Measurements from ENCODE around the gene FAHD1.
"Not testable (repeated sequence)": the region's sequence is repeated elsewhere in the genome, so short reads cannot be mapped to it uniquely, and the experiment has no call there.

FAHD1 gene

GRCh38 chr16:1790261-1790610 lies 36.8 kb upstream of the FAHD1 start:
- Histone ChIP-seq H3K4me1 (ENCODE audit: control insufficient read depth in 1 of 2, insufficient read depth in 2 of 2, low read length in 2 of 2) (peaks cover 0 to 1% of the 10 kb centered on the region in 2 donors), H3K9me3 (ENCODE audit: control insufficient read depth in 1 of 2, low read length in 2 of 2) (no peaks in the 10 kb centered on the region), H3K4me3 (ENCODE audit: low read depth in 1 of 2, low read length in 2 of 2) (no peak overlapping the region), H3K9ac (ENCODE audit: low read depth in 1 of 2, low read length in 2 of 2) (no peak overlapping the region), H3K27me3 (ENCODE audit: control insufficient read depth in 1 of 2, insufficient read depth in 2 of 2, low read length in 2 of 2) (no peaks in the 10 kb centered on the region), H3K27ac (ENCODE audit: low read depth, low read length) (no peak overlapping the region), H3K36me3 (ENCODE audit: control insufficient read depth in 1 of 2, insufficient read depth in 2 of 2, low read length in 2 of 2) (peaks cover 4 to 36% of the 10 kb centered on the region in 2 donors)

- Histone ChIP-seq H3K36me3 (ENCODE audit: control insufficient read depth in 1 of 2, insufficient read depth in 2 of 2, low read length in 2 of 2) (peaks cover 4 to 34% of the 10 kb centered on the region in 2 donors), H3K9me3 (ENCODE audit: control insufficient read depth in 1 of 2, low read length in 2 of 2) (no peaks in the 10 kb centered on the region), H3K4me1 (ENCODE audit: control insufficient read depth in 1 of 2, insufficient read depth in 2 of 2, low read length in 2 of 2) (no peaks in the 10 kb centered on the region), H3K4me3 (ENCODE audit: low read depth in 1 of 2, low read length in 2 of 2) (no peak overlapping the region), H3K27me3 (ENCODE audit: control insufficient read depth in 1 of 2, insufficient read depth in 2 of 2, low read length in 2 of 2) (no peaks in the 10 kb centered on the region), H3K9ac (ENCODE audit: low read depth in 1 of 2, low read length in 2 of 2) (no peak overlapping the region), H3K27ac (ENCODE audit: low read depth, low read length) (no peak overlapping the region)
These were observed 36.3 kb upstream of the FAHD1 start for GRCh38 chr16:1790611-1791255.

GRCh38 chr16:1791256-1791942 lies 35.6 kb upstream of the FAHD1 start:
- H3K4me3 ChIP-seq (ENCODE audit: low read depth in 1 of 2, low read length in 2 of 2): no peak overlapping the region
- no peak overlapping the region for H3K9ac ChIP-seq (ENCODE audit: low read depth in 1 of 2, low read length in 2 of 2)
- no peaks in the 10 kb centered on the region for H3K4me1 ChIP-seq (ENCODE audit: control insufficient read depth in 1 of 2, insufficient read depth in 2 of 2, low read length in 2 of 2)
- no peaks in the 10 kb centered on the region for H3K9me3 ChIP-seq (ENCODE audit: control insufficient read depth in 1 of 2, low read length in 2 of 2)
- no peaks in the 10 kb centered on the region for H3K27me3 ChIP-seq (ENCODE audit: control insufficient read depth in 1 of 2, insufficient read depth in 2 of 2, low read length in 2 of 2)
- peaks cover 0 to 30% of the 10 kb centered on the region in 2 donors for H3K36me3 ChIP-seq (ENCODE audit: control insufficient read depth in 1 of 2, insufficient read depth in 2 of 2, low read length in 2 of 2)
- H3K27ac ChIP-seq (ENCODE audit: low read depth, low read length): no peak overlapping the region

- H3K4me3 ChIP-seq (ENCODE audit: low read depth in 1 of 2, low read length in 2 of 2): no peak overlapping the region
These were observed 34.8 kb upstream of the FAHD1 start for GRCh38 chr16:1791943-1792812.

GRCh38 chr16:1792836-1793577 lies 34.0 kb upstream of the FAHD1 start:
- no peaks in the 10 kb centered on the region for H3K4me1 ChIP-seq (ENCODE audit: control insufficient read depth in 1 of 2, insufficient read depth in 2 of 2, low read length in 2 of 2)
- no peak overlapping the region for H3K27ac ChIP-seq (ENCODE audit: low read depth, low read length)
- no peaks in the 10 kb centered on the region for H3K27me3 ChIP-seq (ENCODE audit: control insufficient read depth in 1 of 2, insufficient read depth in 2 of 2, low read length in 2 of 2)
- peaks cover 0 to 14% of the 10 kb centered on the region in 2 donors for H3K36me3 ChIP-seq (ENCODE audit: control insufficient read depth in 1 of 2, insufficient read depth in 2 of 2, low read length in 2 of 2)
- H3K4me3 ChIP-seq (ENCODE audit: low read depth in 1 of 2, low read length in 2 of 2): no peak overlapping the region
- H3K9me3 ChIP-seq (ENCODE audit: control insufficient read depth in 1 of 2, low read length in 2 of 2): no peaks in the 10 kb centered on the region
- H3K9ac ChIP-seq (ENCODE audit: low read depth in 1 of 2, low read length in 2 of 2): no peak overlapping the region

More at GRCh38 chr16:1791943-1792812, 34.8 kb upstream of the FAHD1 start:
- no peaks in the 10 kb centered on the region for H3K27me3 ChIP-seq (ENCODE audit: control insufficient read depth in 1 of 2, insufficient read depth in 2 of 2, low read length in 2 of 2)
- H3K27ac ChIP-seq (ENCODE audit: low read depth, low read length): no peak overlapping the region
- H3K9me3 ChIP-seq (ENCODE audit: control insufficient read depth in 1 of 2, low read length in 2 of 2): no peaks in the 10 kb centered on the region
- no peaks in the 10 kb centered on the region for H3K4me1 ChIP-seq (ENCODE audit: control insufficient read depth in 1 of 2, insufficient read depth in 2 of 2, low read length in 2 of 2)
- H3K9ac ChIP-seq (ENCODE audit: low read depth in 1 of 2, low read length in 2 of 2): no peak overlapping the region
- peaks cover 0 to 22% of the 10 kb centered on the region in 2 donors for H3K36me3 ChIP-seq (ENCODE audit: control insufficient read depth in 1 of 2, insufficient read depth in 2 of 2, low read length in 2 of 2)

- Histone ChIP-seq H3K27me3 (ENCODE audit: control insufficient read depth in 1 of 2, insufficient read depth in 2 of 2, low read length in 2 of 2) (no peaks in the 10 kb centered on the region), H3K4me1 (ENCODE audit: control insufficient read depth in 1 of 2, insufficient read depth in 2 of 2, low read length in 2 of 2) (no peaks in the 10 kb centered on the region), H3K36me3 (ENCODE audit: control insufficient read depth in 1 of 2, insufficient read depth in 2 of 2, low read length in 2 of 2) (peaks cover 0 to 8% of the 10 kb centered on the region in 2 donors), H3K9ac (ENCODE audit: low read depth in 1 of 2, low read length in 2 of 2) (no peak within 1 kb of the TSS), H3K4me3 (ENCODE audit: low read depth in 1 of 2, low read length in 2 of 2) (no peak within 1 kb of the TSS), H3K27ac (ENCODE audit: low read depth, low read length) (no peak within 1 kb of the TSS), H3K9me3 (ENCODE audit: control insufficient read depth in 1 of 2, low read length in 2 of 2) (no peaks in the 10 kb centered on the region)
These were observed 33.3 kb upstream of the FAHD1 start, which contains the start of gene IGFALS for GRCh38 chr16:1793578-1794220. TSS of gene IGFALS (minus strand) at chr16:1793705. CDS start at chr16:1793652, 53 bp downstream.

GRCh38 chr16:1794221-1794871 lies 32.7 kb upstream of the FAHD1 start:
- Histone ChIP-seq H3K9me3 (ENCODE audit: control insufficient read depth in 1 of 2, low read length in 2 of 2) (no peaks in the 10 kb centered on the region), H3K9ac (ENCODE audit: low read depth in 1 of 2, low read length in 2 of 2) (no peak overlapping the region), H3K27ac (ENCODE audit: low read depth, low read length) (no peak overlapping the region), H3K4me3 (ENCODE audit: low read depth in 1 of 2, low read length in 2 of 2) (no peak overlapping the region), H3K4me1 (ENCODE audit: control insufficient read depth in 1 of 2, insufficient read depth in 2 of 2, low read length in 2 of 2) (no peaks in the 10 kb centered on the region), H3K36me3 (ENCODE audit: control insufficient read depth in 1 of 2, insufficient read depth in 2 of 2, low read length in 2 of 2) (peaks cover 0 to 4% of the 10 kb centered on the region in 2 donors), H3K27me3 (ENCODE audit: control insufficient read depth in 1 of 2, insufficient read depth in 2 of 2, low read length in 2 of 2) (no peaks in the 10 kb centered on the region)

- Histone ChIP-seq H3K9ac (ENCODE audit: low read depth in 1 of 2, low read length in 2 of 2) (no peak overlapping the region), H3K36me3 (ENCODE audit: control insufficient read depth in 1 of 2, insufficient read depth in 2 of 2, low read length in 2 of 2) (no peaks in the 10 kb centered on the region), H3K4me1 (ENCODE audit: control insufficient read depth in 1 of 2, insufficient read depth in 2 of 2, low read length in 2 of 2) (no peaks in the 10 kb centered on the region), H3K27me3 (ENCODE audit: control insufficient read depth in 1 of 2, insufficient read depth in 2 of 2, low read length in 2 of 2) (no peaks in the 10 kb centered on the region), H3K4me3 (ENCODE audit: low read depth in 1 of 2, low read length in 2 of 2) (no peak overlapping the region), H3K27ac (ENCODE audit: low read depth, low read length) (no peak overlapping the region), H3K9me3 (ENCODE audit: control insufficient read depth in 1 of 2, low read length in 2 of 2) (no peaks in the 10 kb centered on the region)
These were observed 31.9 kb upstream of the FAHD1 start for GRCh38 chr16:1794908-1795666.

- H3K4me1 ChIP-seq (ENCODE audit: control insufficient read depth in 1 of 2, insufficient read depth in 2 of 2, low read length in 2 of 2); H3K9me3 ChIP-seq (ENCODE audit: control insufficient read depth in 1 of 2, low read length in 2 of 2); H3K4me3 ChIP-seq (ENCODE audit: low read depth in 1 of 2, low read length in 2 of 2); H3K36me3 ChIP-seq (ENCODE audit: control insufficient read depth in 1 of 2, insufficient read depth in 2 of 2, low read length in 2 of 2); H3K9ac ChIP-seq (ENCODE audit: low read depth in 1 of 2, low read length in 2 of 2); H3K27me3 ChIP-seq (ENCODE audit: control insufficient read depth in 1 of 2, insufficient read depth in 2 of 2, low read length in 2 of 2); H3K27ac ChIP-seq (ENCODE audit: low read depth, low read length): not testable (repeated sequence)
These were observed 27.7 kb upstream of the FAHD1 start for GRCh38 chr16:1799263-1799662.
